NCI-H82 (cell line): ENCODE data around the gene CORO7.

Source experiments
- DNase-seq: peaks from one replicate; lab custom pipeline; 2025; lab: John Stamatoyannopoulos, UW

The CORO7 gene

GRCh38 chr16:4371357-4372000 is 44.9 kb downstream of the CORO7 start, which contains the start of gene VASN:
TSS of gene VASN (plus strand) at chr16:4371848. CDS start at chr16:4380878, 9,030 bp downstream.
- DNase-seq: peak; percentile 72

GRCh38 chr16:4370570-4371356 is 45.6 kb downstream of the CORO7 start:
- DNase-seq: peak; percentile 41

GRCh38 chr16:4370151-4370550 is 46.2 kb downstream of the CORO7 start:
- DNase-seq: no peak

- peak; percentile 10 for DNase-seq
Measured at GRCh38 chr16:4369007-4369733, 47.2 kb downstream of the CORO7 start.

GRCh38 chr16:4367393-4367856 is 49.0 kb downstream of the CORO7 start:
- no peak for DNase-seq

GRCh38 chr16:4366016-4366415 is 50.4 kb downstream of the CORO7 start:
- DNase-seq: no peak

- DNase-seq: no peak
Measured at GRCh38 chr16:4365615-4366014, 50.8 kb downstream of the CORO7 start.

- DNase-seq: no peak
Measured at GRCh38 chr16:4365014-4365406, 51.4 kb downstream of the CORO7 start.

- no peak for DNase-seq
Measured at GRCh38 chr16:4364196-4365013, 52.0 kb downstream of the CORO7 start.

GRCh38 chr16:4362476-4363135 is 53.8 kb downstream of the CORO7 start:
- no peak for DNase-seq

- DNase-seq: no peak
Measured at GRCh38 chr16:4361944-4362311, 54.5 kb downstream of the CORO7 start.

GRCh38 chr16:4361033-4361943 is 55.1 kb downstream of the CORO7 start:
- DNase-seq: no peak

GRCh38 chr16:4360538-4361021 is 55.8 kb downstream of the CORO7 start:
- peak; percentile 84 for DNase-seq

GRCh38 chr16:4359914-4360313 is 56.5 kb downstream of the CORO7 start:
- no peak for DNase-seq

- peak; percentile 76 for DNase-seq
Measured at GRCh38 chr16:4358831-4359561, 57.4 kb downstream of the CORO7 start.

GRCh38 chr16:4358236-4358635 is 58.2 kb downstream of the CORO7 start:
- DNase-seq: no peak

GRCh38 chr16:4356820-4357219 is 59.6 kb downstream of the CORO7 start:
- DNase-seq: no peak

GRCh38 chr16:4354512-4355409 is 61.6 kb downstream of the CORO7 start:
- DNase-seq: no peak
